ENCODE measurements around the gene RBM24. TPM values are rescaled to one million over a fixed set of nuclear protein-coding genes. Genes with fewer than 3 reads are reported as not detected.

RBM24 gene
- total and polyA plus RNA-seq, 10 of the 15 experiments (the other 5 are each of a cell fraction or from before 2014, with no cell fraction given): 0.08 to 0.09 (median 0.09) TPM; not detected in 7

GRCh38 chr6:17305219-17306001 lies 24.2 kb downstream of the RBM24 start:
- 18% methylated on average over 10 of the region's 10 CpGs for WGBS (ENCODE audit: insufficient coverage, insufficient replicate concordance, low lambda C conversion rate, missing lambda C conversion rate)
- no peaks in the 10 kb centered on the region for H3K36me3 ChIP-seq (ENCODE audit: control insufficient read depth in 2 of 2, insufficient read depth in 2 of 2, low read length in 1 of 2)
- no peaks in the 10 kb centered on the region for H3K4me1 ChIP-seq (ENCODE audit: control insufficient read depth, insufficient read depth, low read length)
- no peaks in the 10 kb centered on the region for H3K9me3 ChIP-seq (replicated peaks; ENCODE audit: control insufficient read depth, insufficient read depth, low read length)
- no peak overlapping the region for H3K9ac ChIP-seq (ENCODE audit: control insufficient read depth, insufficient read depth, low read length)
- POLR2A ChIA-PET: no interaction called here
- FAIRE-seq: no peak
- H3K4me2 ChIP-seq (ENCODE audit: control insufficient read depth, insufficient read depth): no peak overlapping the region
- no peaks in the 10 kb centered on the region for H4K20me1 ChIP-seq (ENCODE audit: control insufficient read depth, insufficient read depth)
- in situ Hi-C loops (cut with MboI) (no loop called here), intact Hi-C loops (cut with micrococcal nuclease; ENCODE audit: unreplicated experiment) (no loop called here)
- H3K27me3 ChIP-seq (replicated peaks in 1 of 2; ENCODE audit: control insufficient read depth in 2 of 2, insufficient read depth in 2 of 2, low read length in 1 of 2): no peaks in the 10 kb centered on the region
- no peak overlapping the region for H3K27ac ChIP-seq (ENCODE audit: control insufficient read depth, insufficient read depth)
- H3K79me2 ChIP-seq (ENCODE audit: control insufficient read depth, insufficient read depth, low read length): no peaks in the 10 kb centered on the region
- RAD21 ChIA-PET (ENCODE audit: unreplicated experiment): no interaction called here
- no peak overlapping the region for H3K4me3 ChIP-seq
- CTCF ChIA-PET: no interaction called here
- DNase-seq (ENCODE audit: low read depth, low spot score): no peak
- SMC1A ChIA-PET (ENCODE audit: uncharacterized antibody, unreplicated experiment): interaction anchor here (2.0 kb wide), 1 partner anchor 87 kb away, joined by 4 read pairs; no protein-coding TSS in a partner anchor
- BruUV-seq (replicated peaks): no TSS peak
- TF ChIP-seq YBX1 (IDR thresholded peaks at IDR 0.05): no peak
- TF ChIP-seq, protein P1, sequence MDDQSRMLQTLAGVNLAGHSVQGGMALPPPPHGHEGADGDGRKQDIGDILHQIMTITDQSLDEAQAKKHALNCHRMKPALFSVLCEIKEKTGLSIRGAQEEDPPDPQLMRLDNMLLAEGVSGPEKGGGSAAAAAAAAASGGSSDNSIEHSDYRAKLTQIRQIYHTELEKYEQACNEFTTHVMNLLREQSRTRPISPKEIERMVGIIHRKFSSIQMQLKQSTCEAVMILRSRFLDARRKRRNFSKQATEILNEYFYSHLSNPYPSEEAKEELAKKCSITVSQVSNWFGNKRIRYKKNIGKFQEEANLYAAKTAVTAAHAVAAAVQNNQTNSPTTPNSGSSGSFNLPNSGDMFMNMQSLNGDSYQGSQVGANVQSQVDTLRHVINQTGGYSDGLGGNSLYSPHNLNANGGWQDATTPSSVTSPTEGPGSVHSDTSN (IDR thresholded peaks at IDR 0.05; ENCODE audit: insufficient replicate concordance, low read depth, low read length): no peak
- no peak for TF ChIP-seq CBX5 (IDR thresholded peaks at IDR 0.05; ENCODE audit: low read depth)
- TF ChIP-seq CREM (IDR thresholded peaks at IDR 0.05; ENCODE audit: low read depth): no peak
- no peak for TF ChIP-seq SRF (IDR thresholded peaks at IDR 0.05; ENCODE audit: low read depth in 2 of 2, low read length in 2 of 2)
- TF ChIP-seq RUNX3 (IDR thresholded peaks at IDR 0.05; ENCODE audit: low read length): no peak
- no peak for TF ChIP-seq SIN3A (IDR thresholded peaks at IDR 0.05; ENCODE audit: low read depth, low read length)
- no peak for TF ChIP-seq ETV6 (conservative IDR thresholded peaks at IDR 0.05 in 1 of 2, IDR thresholded peaks at IDR 0.05 in 1 of 2; ENCODE audit: borderline replicate concordance in 1 of 2, low read depth in 1 of 2)
- no peak for TF ChIP-seq SMC3 (IDR thresholded peaks at IDR 0.05; ENCODE audit: borderline replicate concordance, low read length)
- TF ChIP-seq, protein P2, sequence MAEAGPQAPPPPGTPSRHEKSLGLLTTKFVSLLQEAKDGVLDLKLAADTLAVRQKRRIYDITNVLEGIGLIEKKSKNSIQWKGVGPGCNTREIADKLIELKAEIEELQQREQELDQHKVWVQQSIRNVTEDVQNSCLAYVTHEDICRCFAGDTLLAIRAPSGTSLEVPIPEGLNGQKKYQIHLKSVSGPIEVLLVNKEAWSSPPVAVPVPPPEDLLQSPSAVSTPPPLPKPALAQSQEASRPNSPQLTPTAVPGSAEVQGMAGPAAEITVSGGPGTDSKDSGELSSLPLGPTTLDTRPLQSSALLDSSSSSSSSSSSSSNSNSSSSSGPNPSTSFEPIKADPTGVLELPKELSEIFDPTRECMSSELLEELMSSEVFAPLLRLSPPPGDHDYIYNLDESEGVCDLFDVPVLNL (IDR thresholded peaks at IDR 0.05; ENCODE audit: low read depth, low read length): no peak
- no peak for TF ChIP-seq SMAD1 (IDR thresholded peaks at IDR 0.05; ENCODE audit: low read depth, partially characterized antibody)
- TF ChIP-seq, protein P3, sequence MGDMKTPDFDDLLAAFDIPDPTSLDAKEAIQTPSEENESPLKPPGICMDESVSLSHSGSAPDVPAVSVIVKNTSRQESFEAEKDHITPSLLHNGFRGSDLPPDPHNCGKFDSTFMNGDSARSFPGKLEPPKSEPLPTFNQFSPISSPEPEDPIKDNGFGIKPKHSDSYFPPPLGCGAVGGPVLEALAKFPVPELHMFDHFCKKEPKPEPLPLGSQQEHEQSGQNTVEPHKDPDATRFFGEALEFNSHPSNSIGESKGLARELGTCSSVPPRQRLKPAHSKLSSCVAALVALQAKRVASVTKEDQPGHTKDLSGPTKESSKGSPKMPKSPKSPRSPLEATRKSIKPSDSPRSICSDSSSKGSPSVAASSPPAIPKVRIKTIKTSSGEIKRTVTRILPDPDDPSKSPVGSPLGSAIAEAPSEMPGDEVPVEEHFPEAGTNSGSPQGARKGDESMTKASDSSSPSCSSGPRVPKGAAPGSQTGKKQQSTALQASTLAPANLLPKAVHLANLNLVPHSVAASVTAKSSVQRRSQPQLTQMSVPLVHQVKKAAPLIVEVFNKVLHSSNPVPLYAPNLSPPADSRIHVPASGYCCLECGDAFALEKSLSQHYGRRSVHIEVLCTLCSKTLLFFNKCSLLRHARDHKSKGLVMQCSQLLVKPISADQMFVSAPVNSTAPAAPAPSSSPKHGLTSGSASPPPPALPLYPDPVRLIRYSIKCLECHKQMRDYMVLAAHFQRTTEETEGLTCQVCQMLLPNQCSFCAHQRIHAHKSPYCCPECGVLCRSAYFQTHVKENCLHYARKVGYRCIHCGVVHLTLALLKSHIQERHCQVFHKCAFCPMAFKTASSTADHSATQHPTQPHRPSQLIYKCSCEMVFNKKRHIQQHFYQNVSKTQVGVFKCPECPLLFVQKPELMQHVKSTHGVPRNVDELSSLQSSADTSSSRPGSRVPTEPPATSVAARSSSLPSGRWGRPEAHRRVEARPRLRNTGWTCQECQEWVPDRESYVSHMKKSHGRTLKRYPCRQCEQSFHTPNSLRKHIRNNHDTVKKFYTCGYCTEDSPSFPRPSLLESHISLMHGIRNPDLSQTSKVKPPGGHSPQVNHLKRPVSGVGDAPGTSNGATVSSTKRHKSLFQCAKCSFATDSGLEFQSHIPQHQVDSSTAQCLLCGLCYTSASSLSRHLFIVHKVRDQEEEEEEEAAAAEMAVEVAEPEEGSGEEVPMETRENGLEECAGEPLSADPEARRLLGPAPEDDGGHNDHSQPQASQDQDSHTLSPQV (IDR thresholded peaks at IDR 0.05): no peak
- TF ChIP-seq LARP7 (IDR thresholded peaks at IDR 0.05): no peak
- TF ChIP-seq ESRRA (IDR thresholded peaks at IDR 0.05; ENCODE audit: low read length): no peak
- TF ChIP-seq CREB1 (IDR thresholded peaks at IDR 0.05; ENCODE audit: low read depth): no peak
- no peak overlapping the region for H2AFZ ChIP-seq (ENCODE audit: control insufficient read depth, low read depth, low read length)
- ATAC-seq: no peak

Data from GM12878 (cell line).